HG02763 (cell line): ENCODE data around the gene SORCS2.

Experiments used
- ATAC-seq: cut with Tn5 transposase; IDR thresholded peaks from one replicate; pipeline ENCODE4 v1.9.1; 2021; ENCODE audit warnings: mild to moderate bottlenecking, moderate library complexity; ENCODE audit not compliant: unreplicated experiment

SORCS2 gene

GRCh38 chr4:7514789-7515188 is 322.5 kb downstream of the SORCS2 start:
- ATAC-seq, result no peak

- no peak for ATAC-seq
Measured at GRCh38 chr4:7515390-7515902, 323.1 kb downstream of the SORCS2 start.

GRCh38 chr4:7516096-7516772 is 323.9 kb downstream of the SORCS2 start:
- ATAC-seq, result no peak

DNA sequence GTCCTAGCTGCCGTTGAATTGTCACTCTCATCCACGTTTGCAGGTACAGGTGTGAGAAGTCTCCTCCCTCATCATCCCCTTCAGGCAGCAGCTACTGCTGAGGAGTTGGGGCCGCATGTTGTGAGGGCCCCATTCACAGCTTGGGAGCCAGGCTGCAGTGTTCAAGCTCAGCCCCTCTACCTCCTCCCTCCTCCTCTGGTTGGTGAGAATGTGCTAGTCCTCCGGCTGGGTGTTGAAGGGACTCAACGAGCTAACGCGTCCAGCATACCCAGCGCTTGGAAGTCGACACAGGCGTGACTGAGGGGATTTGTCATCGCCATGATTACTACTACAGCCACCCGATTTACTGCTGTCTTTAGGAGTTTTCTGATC is 324.4 kb downstream of the SORCS2 start:
- ATAC-seq, result no peak

GRCh38 chr4:7518871-7519637 is 326.7 kb downstream of the SORCS2 start:
- ATAC-seq, result no peak

GRCh38 chr4:7519638-7520376 is 327.5 kb downstream of the SORCS2 start:
- ATAC-seq, result no peak

GRCh38 chr4:7521666-7522065 is 329.3 kb downstream of the SORCS2 start:
- ATAC-seq, result no peak

DNA sequence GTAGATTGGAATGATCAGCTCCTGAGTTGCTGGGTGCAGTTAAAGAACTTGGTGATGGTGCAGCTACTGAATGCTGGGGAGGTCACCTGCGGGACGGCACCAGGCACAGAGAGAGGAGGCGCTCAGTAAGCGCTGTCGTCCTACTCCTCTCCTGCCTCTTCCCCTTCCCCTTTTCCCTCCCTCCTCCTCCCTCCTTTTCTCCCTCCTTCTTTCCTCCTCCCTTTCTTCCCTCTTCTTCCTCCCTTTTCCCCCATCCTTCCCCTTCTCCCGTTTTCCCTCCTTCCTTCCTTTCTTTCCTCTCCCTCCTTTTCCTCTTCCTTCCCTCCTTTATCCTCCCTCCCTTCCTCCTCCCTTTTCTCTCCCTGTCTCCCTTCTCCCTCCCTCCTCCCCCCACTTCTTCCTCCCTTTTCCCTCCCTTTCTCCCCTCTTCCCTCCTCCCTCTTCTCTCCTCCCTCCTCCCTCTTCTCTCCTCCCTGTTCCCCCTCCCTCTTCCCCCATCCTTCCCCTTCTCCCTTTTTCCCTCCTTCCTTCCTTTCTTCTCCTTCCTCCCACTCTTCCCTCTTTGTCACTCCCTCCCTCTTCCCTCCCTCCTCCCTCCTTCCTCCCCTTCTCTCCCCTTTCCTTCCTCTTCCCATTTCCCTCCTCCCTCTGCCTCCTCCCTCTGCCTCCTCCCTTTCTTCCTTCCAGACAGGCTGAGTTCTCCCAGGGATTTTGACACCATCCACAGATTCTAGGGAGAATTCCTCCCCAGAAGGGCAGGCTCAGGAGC is 330.3 kb downstream of the SORCS2 start:
- no peak for ATAC-seq

DNA sequence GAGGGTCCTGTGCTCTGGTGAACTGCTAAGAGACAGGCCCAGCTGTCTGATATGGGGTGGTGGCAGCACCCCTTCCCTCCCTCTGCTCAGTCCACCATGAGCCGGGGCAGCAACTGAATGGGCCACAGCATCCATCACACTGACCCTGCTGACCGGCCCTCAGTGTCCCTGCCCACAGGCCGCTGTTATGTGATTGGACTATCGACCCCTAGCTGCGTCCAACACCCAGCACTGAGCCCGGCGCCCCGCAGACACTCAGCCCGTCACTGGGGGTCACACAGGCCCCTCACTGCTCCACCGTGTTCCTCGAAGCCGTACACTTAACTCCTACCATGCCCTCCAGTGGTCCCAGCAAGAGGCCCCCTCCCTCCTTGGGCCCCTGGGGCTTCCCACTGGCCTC is 331.2 kb downstream of the SORCS2 start:
- no peak for ATAC-seq

DNA sequence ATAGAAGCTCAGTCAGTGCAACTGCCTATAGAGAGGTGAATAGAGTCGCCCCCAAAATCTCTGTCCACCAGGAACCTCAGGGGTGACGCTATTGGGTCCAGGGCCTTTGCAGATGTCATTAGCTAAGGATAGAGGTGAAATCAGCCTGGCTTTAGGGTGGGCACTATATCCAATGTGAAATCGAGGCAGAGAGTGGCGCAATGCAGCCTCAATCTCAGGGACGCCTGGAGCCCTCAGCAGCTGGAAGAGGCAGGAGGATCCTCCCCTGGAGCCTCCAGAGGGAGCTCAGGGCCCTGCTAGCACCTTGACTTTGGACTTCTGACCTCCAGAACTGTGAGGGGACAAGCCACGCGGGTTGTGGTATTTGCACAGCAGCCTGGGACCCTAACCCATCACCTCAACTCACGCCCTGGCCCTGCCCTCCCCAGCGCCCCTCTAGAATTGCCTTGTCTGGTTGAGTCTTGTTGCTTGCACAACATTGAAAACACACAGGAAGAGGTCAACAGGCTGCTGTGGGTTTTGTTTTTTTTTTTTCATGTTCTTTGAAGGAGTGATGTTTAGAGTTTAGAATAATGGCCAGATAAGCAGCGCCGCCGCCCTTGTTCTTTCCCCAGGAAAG is 331.8 kb downstream of the SORCS2 start:
- no peak for ATAC-seq

DNA sequence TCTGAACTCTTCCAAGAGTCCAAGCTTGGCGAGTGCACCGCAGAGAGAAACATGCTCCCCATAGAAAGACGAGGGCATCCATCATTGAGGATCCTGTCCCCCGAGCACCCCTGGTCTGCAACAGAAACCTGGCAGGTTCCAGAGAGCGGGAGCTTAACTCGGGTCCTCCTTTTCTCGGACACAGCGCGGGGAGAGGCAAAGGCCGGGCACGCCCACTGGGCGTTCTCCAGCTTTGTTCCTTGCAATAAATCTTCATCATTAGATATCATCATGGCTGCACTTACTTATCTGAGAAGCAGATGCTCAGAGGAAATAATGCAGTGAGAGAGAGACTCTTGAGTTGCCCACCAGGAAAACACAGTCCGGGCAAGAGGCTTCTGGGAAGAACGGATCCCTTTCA is 332.5 kb downstream of the SORCS2 start:
- ATAC-seq, result no peak

DNA sequence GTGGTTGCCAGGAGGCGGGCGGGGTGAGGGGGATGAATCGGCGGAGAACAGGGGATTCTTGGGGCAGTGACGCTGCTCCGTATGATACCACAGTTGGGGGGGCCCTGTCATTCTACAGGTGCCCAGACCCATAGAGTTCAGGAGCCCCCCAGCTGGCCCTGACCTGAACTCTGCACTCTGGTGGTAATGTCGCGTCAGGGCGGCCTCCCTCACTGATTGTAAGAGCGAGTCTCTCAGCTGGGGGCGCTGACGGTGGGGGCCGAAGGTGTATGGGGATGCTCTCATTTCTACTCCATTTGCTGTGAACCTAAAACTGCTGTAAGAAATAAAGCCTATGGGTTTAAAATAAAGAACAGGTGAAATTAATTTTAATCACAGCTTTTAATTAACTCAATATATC is 334.2 kb downstream of the SORCS2 start:
- no peak for ATAC-seq

GRCh38 chr4:7526929-7527535 is 334.7 kb downstream of the SORCS2 start:
- ATAC-seq, result no peak

DNA sequence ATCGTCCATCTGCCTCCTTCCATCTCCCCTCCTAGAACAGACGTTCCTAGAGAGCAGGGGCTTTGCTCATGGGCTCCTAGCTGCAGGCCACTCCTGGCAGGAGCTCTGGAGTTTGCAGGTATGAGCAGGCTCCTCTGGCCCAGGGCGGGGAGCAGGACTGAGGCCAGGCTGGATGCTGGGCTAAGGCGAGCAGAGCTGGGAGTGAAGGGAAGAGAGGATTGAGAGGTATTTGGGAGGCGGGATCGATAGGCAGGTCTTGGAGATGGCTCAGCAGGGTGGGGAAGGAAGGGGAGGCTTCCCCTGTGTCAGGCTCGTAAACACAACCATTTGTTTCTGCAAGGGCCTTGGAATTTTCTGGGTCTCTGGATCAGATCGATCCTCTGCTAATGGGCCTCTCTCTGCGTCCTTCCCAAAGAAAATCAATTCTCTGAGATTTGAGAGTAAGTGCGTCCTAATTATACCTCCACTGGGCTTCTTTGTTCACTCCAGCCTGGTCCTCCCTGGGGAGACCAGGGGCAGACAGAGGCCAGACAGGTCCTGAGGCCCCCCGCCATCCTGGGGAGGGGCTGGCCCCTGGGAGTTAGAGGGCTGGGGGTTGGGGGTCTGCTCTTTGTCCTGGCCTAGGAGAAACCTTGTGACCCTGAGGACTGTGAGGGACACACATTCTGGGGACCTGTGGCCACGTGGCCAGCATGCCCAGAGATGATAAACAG is 337.2 kb downstream of the SORCS2 start:
- no peak for ATAC-seq

GRCh38 chr4:7530082-7530481 is 337.7 kb downstream of the SORCS2 start:
- ATAC-seq, result no peak

DNA sequence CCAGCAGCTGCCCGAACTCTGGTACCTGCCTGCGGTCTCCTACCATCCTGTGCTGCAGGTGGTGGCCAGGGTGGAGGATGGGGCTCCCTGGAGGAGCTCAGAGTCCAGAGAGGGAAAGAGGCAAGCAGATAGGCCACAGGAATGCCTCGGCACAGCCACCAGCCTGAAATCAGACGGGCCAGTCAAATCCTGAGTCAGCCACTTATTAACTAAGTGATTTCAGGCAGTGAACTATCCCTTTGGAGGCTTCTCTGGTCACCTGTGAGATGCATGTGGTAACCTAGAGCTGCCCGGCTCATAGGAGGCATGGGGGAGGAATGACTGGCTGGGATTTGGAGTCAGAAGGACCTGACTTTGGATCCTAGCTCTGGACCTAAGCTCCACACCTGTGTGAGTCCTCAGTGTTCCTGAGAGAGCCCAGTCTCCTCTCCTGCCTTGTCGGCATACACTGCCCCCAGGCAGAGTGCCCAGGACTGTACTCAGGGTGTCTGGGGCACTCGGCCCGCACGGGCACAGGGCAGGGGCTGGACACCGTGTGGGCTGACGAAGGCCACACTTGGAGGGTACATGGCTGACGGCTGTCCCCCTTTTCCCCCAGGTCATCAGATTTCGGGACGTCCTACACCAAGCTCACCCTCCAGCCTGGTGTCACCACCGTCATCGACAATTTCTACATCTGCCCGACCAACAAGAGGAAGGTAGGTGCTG is 338.7 kb downstream of the SORCS2 start:
- ATAC-seq, result no peak

GRCh38 chr4:7531640-7531994 is 339.3 kb downstream of the SORCS2 start:
- ATAC-seq, result no peak

DNA sequence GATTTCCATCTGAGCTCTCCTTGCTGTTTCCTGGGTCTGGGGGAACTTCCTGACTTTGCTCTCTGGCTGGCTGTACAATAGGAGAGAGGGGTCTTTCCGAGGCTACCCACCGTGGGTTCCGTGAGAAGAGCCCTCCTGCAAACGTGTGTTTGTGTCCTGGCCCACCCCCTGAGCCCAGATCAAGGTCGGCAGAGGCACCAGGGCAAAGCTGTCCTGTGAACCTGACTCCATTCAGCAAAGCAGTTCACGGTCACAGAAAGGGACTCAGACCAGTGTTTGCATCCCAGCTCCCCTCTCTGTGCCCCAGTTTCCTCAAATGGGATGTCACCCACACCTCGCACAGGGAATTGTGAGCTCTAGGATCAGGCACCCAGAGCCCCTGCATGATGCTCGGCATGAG is 339.7 kb downstream of the SORCS2 start:
- no peak for ATAC-seq

DNA sequence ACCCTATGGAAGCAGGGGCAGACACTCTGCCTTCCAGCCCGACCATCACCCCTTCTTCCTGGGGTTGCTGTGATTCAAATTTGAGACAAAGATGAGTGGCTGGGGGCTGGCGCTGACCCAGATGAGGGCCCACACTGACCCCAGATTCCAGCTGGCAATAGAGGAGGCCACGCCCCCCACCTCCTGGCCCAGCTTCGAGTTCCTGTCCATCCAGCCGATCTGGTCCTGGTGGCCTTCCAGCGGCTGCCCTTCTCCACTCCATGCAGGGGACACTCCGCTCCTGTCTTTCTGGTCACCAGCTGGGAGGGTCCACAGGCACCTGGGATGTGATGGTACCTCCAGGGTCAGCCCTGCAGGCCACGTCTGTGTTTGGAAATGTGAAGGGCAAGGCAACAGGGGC is 340.9 kb downstream of the SORCS2 start:
- no peak for ATAC-seq
